SW480 (cell line): ENCODE results near the gene APOM.

Experiments used
- DNase-seq: peaks from one replicate; pipeline ENCODE4 v3.0.0-alpha.2; 2016; ENCODE audit warnings: low spot score

Gene APOM

DNA sequence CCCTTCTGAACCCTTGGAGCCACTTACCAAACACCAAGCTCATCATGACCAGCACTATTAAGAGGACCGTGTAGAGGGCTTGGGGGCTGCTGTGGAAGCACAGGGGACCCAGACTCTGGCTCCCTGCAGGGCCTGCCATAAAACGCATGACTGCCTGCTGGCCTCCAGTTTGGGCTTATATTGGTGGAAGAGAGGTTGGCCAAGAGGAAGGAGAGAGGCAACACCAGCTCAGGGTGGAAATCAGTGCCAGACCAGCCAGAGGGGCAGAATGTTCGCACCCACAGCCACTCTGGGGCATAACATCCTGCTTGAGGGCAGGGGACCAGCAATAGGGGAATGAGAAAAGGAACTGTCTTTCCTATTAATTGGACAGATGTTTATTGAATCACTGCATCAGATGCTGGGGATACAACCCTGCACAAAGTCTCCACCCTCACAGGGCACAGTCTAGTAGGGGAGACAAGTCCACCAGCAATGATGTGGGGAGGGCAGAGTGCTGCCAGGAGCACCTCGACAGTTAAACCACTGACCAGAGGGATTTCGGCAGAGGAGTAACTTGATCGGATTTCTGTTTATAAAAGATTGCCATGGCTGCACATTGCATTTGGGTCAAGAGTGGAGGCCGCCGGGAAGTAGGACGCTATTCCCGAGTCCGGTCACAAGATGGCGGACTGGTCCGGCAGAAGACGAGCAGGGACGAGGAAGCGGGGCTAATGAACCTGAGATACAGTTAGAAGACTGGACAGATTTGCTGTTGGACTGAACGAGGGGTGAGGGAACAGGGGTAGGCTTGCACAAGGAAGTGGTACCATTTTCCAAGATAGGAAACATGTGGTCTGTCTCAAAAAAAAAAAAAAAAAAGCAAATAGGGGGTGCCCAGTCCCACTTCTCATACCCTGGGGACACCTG is 24.8 kb downstream of the APOM start, which contains the start of gene LY6G5C:
TSS of gene LY6G5C (minus strand) at position 842 of the 909 bp plus-strand sequence. CDS start at position 148, 694 bp downstream.
- peak; percentile 89 for DNase-seq

GRCh38 chr6:31681135-31681671 is 25.5 kb downstream of the APOM start:
- DNase-seq = peak; percentile 31

DNA sequence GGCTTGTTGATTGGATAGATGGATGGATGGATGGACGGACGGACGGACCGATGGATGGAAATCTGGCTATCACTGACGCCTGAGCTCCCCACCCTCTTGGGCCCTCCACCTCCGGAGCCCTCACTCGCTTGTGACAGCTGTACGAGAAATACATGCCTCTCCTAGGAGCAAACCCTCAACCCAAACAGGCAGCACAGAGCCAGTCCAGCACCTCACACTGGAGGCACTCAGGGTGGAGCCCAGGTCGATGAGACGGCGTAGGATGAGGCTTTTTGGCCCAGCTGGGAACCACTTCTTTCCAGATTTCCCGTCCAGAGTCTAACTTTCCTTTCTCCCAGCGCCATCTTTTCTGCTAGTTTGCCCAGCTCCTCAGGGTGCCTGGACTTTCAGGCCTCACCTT is 27.9 kb downstream of the APOM start:
- DNase-seq = no peak

GRCh38 chr6:31686483-31686882 is 30.8 kb downstream of the APOM start:
- DNase-seq = no peak

GRCh38 chr6:31687321-31687720 is 31.6 kb downstream of the APOM start:
- no peak for DNase-seq

DNA sequence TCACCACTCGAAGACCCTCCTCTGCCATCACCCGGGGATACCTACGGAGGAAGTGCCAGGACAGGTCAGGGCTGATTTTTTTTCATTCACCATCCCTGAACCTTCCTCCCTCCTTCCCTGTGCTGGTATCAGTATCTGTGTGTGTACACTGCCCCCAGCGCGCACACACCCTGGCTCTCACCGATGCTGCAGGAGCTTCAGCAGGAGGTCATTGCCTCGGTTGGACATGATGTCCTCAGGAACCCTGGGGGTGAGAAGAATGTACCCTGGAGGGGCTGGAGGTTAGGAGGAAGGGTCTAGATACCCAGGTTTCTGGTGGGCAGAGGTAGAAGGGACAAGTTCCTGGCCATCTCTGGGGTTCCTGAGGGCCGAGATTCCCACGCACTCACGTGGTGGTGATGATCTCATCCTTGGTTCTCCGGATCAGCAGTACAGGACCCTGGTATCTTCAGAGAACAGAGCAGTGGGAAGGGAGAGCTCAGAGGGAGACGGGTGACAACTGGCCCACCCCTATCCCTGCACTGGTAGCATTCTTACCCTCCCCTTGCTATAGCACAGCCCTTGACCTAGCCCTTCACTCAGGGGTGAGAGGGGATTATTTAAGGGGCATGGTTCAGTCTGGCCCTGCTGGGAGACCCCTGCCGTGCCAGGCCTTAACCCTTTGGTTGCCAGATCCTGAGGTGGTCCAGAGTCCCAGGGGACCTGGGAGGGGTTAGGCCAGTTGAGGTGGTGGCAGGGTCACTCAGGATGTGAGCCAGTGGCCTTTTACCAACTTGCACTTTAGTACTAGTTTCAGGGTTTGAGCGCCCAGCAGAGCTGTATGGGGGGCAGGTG is 32.4 kb downstream of the APOM start:
- no peak for DNase-seq

GRCh38 chr6:31689249-31690110 is 33.8 kb downstream of the APOM start:
- no peak for DNase-seq

DNA sequence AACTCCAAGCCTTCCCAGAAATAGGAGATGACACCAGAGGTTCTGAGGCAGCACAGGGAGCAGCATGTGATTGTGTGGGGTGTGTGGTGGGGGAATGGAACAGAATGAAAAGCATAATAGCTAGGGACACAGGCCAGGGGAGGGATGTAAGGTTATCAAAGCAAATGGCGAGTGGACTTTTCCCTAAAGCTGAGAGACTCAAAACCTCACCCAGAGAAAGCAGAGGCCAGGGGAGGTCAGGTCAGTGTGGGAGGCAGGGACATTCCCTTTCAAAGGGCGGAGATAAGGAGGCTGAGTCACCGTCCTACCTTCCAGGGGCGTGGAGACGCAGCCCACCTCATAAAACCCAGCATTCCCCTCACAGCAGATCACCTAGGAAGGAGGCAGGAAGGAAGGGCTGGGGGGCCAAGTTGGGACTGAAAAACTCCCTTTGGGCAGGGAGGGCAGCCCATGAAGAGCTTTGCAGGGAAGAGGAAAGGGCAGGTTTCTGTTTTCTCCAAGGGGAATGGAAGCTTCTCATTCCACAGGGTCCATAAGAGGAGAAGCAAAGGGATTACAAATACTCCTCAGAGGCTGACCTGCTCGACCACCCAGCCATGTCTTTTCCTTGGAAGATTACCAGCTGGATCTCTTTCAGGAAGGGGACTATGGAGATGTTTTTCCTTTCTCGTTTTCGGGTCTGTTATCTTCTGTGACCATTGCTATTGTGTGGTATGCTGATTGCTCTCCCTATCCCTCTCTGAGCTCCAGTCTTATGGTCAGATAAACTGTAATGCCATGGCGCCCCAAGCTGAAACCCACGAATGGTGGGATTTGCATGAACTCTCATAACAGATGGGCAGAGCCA is 34.8 kb downstream of the APOM start:
- DNase-seq = no peak

GRCh38 chr6:31691078-31691463 is 35.4 kb downstream of the APOM start:
- no peak for DNase-seq

DNA sequence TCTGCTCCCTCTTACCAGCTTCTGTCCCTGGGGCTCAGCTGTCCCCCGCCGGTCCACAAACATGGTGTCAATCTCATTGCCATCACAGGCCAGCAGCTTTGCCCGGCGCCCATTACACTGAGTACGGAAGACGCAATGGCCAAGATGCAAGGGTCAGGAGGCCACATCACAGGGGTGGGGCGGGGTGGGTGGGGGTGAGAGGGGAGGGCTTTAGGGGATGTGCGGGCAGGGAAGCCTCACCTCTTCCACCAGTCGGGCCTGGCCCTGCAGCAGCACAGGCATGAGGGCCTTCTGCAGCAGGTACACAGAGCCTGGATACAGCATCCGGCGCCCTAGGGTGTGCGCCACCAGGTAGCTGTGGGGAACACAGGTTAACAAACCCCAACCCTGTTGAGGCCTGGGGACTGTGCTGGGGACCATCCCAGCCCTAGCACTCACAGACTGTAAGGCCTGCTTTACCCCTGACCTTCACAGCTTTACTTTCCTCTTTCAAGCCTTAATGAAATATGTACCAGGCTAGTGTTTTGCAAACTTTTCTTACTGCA is 35.9 kb downstream of the APOM start:
- no peak for DNase-seq

- DNase-seq = no peak
Measured at GRCh38 chr6:31692353-31692752, 36.7 kb downstream of the APOM start.

DNA sequence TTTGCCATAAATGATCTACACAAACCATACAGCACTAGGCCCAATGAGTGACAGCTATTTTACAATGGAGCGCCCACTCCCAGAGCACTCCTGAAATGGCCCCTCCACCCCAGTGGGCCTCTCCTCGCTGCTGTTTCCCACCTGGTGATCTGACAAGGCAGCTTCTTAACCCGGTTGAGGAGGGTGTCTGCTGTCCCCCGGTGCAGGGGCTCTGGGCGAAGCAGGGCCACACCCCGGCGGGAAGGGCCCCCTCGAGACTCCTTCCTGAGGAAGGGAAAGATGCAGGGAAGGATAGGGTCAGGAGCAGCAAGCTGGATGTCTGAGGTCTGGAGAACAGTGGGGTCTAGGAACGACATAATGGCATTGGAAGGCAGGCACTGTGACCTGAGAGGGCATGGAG is 37.2 kb downstream of the APOM start:
- DNase-seq = no peak

- DNase-seq = no peak
Measured at GRCh38 chr6:31693535-31693934, 37.8 kb downstream of the APOM start.

GRCh38 chr6:31697555-31697954 is 41.9 kb downstream of the APOM start:
- no peak for DNase-seq

- no peak for DNase-seq
Measured at GRCh38 chr6:31700740-31701401, 45.2 kb downstream of the APOM start.

- no peak for DNase-seq
Measured at GRCh38 chr6:31701666-31702404, 46.1 kb downstream of the APOM start.

- no peak for DNase-seq
Measured at GRCh38 chr6:31702405-31702818, 46.7 kb downstream of the APOM start.

GRCh38 chr6:31702819-31703716 is 47.4 kb downstream of the APOM start, which contains the start of gene ABHD16A:
Gene ABHD16A (minus strand): TSS chr6:31703324. CDS start chr6:31703281, 43 bp downstream.
- DNase-seq = peak; percentile 92
